ENCODE data around the gene PLA2G2C.

GRCh38 chr1:20115479-20115878 lies 70.8 kb downstream of the PLA2G2C start:
- no peak for TF ChIP-seq POLR2AphosphoS5 (IDR thresholded peaks at IDR 0.05)
- no peak for TF ChIP-seq CTCF (IDR thresholded peaks at IDR 0.05 in 8 of 11, conservative IDR thresholded peaks at IDR 0.05 in 3 of 11)
- no peak for TF ChIP-seq POLR2A (IDR thresholded peaks at IDR 0.05)
